Stimulated activated CD8-positive, alpha-beta memory T cell treated with anti-CD3 and anti-CD28 coated beads, Interleukin-15, amount 100 ng/mL, for 1 hour (primary cell): ENCODE results near the gene FOXL3.
"Not testable (repeated sequence)": the region's sequence is repeated elsewhere in the genome, so short reads cannot be mapped to it uniquely, and the experiment has no call there.

Experiments used
- DNase-seq: peaks from one replicate; pipeline ENCODE4 v3.0.0-alpha.2; 2020; ENCODE audit warnings: low read depth

The FOXL3 gene

DNA sequence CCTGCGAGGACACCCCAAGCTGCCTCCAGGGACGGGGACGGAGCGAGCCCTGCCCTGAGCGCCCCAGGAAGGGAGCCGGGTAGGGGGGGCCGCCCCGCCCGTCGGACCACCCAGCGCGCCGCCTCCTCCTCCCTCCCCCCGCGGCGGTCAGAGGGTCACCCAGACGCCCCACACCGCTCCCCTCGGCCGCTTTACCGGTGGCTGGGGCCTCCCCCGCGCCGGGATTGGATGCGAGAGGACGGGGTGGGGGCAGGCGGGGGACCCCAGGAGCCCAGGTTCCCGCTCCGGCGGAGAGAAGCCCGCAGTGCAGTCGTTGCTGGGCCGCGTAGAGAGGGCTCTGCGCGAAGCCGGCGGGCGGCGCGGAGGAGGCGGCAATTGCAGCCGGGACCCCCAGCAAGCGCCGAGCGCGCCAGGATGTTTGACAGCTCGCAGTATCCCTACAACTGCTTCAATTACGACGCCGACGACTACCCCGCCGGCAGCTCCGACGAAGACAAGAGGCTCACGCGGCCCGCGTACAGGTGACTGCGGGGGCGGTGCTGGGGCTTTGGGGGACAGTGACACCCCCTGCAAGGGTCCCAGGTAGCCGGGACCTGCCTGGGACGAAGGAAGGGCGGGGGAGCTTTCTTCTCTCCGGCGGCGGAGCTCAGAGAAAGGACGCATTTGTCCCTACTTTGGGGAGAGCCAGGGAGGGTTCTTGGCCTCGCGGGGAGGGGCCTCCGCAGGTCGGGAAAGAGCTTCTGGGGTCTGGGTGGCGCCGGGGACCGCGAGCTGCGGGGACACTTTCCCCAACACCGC lies at the start of gene FOXL3:
TSS of gene FOXL3 (plus strand) at position 415 of the 798 bp plus-strand sequence. CDS start at position 415, 0 bp downstream.
- no peak for DNase-seq

DNA sequence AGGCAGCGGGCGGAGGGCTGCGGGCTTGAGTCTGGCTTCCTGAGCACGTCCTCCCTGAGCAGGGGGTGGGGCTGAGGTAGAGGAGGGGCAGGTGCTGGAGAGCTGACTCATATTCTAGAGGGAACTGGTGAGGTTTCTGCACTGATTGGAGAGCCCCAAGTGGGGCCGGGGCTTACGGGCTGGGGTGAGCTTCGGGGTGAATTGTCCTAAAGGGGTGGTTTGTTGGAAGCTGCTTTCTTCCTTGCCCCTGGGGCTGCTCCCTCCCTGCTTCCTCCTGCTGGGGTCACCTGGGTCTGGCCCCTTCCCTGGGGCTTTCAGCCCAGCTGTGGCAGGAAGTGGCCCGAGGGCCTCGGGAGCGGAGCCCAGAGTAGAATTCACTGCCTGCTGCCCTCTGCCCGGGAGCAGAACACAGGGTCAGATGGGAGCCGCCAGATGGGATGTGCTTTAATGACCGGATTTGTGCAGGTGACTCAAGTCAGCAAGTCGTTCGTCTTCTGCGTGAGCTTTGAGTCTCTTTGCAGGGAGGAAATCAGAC lies 49.0 kb upstream of the FOXL3 start:
- no peak for DNase-seq

DNA sequence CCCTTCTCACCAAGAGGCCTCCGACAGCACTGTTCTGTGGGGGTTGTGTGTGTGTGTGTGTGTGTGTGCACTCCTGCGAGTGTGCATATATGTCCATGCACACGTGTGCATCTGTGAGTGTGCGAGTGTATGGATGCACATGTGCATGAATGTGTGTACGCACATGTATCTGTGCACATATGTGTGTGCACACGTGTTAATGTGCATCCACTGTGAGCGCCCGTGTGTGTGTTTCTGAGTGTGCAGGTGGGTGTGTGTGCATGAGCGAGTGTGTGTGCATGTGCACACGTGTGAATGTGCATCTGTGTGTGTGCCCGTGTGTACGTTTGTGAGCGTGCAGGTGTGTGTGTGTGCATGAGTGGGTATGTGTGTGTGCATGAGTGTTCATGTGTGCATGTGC lies 48.5 kb upstream of the FOXL3 start:
- no peak for DNase-seq

DNA sequence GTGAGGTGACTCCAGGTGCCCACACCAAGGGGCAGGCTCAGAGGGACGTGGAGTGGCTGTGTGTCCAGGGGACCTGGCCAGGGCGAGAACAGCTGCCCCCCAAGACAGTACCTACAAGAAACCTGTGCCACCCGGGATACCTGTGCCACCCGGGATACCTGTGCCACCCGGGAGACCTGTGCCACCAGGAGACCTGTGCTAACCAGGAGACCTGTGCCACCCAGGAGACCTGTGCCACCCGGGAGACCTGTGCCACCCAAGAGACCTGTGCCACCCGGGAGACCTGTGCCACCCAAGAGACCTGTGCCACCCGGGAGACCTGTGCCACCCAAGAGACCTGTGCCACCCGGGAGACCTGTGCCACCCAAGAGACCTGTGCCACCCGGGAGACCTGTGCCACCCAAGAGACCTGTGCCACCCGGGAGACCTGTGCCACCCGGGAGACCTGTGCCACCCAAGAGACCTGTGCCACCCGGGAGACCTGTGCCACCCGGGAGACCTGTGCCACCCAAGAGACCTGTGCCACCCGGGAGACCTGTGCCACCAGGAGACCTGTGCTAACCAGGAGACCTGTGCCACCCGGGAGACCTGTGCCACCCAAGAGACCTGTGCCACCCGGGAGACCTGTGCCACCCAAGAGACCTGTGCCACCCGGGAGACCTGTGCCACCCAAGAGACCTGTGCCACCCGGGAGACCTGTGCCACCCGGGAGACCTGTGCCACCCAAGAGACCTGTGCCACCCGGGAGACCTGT lies 47.0 kb upstream of the FOXL3 start:
- DNase-seq = not testable (repeated sequence)

- DNase-seq = not testable (repeated sequence)
Measured at GRCh38 chr7:243580-243978, 46.4 kb upstream of the FOXL3 start.

DNA sequence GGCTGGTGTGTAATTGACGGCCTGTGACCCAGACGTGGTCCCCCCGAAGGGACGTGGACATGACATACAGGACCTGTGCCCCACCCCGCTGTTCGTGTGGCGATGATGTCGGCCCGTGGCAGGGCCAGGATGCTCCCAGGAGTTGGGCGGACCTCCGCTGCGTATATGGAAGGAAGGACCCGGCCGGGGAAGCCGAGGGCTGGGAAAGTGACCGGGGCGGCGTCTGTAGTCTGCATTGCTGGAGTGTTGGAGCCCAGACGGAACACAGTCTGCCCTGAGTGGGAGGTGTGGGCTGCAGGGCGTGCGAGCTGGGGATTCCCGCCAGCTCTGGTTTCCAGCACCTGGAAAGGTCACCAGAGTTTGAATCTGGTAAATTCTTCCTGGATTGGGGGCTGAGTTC lies 45.0 kb upstream of the FOXL3 start:
- no peak for DNase-seq

DNA sequence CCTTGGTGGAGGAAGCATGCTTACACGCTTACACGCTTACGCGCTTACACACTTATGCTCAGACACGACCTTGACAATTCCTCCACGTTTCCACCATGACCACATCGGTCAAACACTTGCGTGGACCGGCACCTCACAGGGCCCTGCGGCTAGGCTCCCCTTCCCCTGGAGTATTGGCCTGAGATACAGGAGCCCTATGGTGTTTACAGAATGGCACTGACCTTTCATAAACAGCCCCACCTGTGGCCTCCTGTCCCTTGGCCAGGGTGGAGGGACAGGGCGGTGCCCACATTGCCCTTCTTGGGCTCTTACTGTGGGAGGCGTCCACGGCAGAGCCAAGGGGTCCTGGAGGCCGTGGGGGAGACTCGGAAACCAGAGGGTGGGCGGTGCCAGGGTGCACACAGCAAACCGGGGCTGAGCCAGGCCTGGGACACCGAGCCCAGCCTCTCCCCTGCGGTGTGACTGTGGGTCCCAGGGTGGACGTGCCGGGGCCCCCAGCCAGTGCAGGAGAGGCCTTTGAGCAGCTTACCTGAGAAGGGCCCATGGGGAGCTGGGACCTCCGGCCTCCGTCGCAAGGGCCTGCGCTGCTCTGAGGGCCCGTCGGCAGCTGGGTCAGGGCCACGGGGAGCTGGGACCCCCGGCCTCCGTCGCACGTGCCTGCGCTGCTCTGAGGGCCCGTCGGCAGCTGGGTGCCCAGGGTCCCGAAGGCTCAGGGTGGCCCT lies 44.2 kb upstream of the FOXL3 start:
- DNase-seq = no peak

DNA sequence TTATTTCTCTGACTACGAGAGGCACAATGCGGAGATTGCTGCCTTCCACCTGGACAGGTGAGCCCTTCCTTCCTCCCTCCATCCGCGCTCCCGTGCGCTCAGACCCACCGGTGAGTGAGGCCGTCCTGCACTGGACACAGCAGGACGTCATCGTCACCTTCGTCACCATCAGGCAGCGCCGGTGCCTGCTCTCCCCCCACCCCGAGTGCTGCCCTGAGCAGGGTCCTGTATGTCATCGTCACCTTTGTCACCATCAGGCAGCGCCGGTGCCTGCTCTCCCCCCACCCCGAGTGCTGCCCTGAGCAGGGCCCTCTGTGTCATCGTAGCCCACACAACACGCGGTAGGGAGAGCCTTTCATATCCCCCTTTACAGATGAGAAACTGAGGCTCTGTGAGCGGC lies 43.5 kb upstream of the FOXL3 start:
- DNase-seq = no peak

GRCh38 chr7:247181-247580 lies 42.8 kb upstream of the FOXL3 start:
- DNase-seq = no peak

GRCh38 chr7:247636-248035 lies 42.3 kb upstream of the FOXL3 start:
- no peak for DNase-seq

DNA sequence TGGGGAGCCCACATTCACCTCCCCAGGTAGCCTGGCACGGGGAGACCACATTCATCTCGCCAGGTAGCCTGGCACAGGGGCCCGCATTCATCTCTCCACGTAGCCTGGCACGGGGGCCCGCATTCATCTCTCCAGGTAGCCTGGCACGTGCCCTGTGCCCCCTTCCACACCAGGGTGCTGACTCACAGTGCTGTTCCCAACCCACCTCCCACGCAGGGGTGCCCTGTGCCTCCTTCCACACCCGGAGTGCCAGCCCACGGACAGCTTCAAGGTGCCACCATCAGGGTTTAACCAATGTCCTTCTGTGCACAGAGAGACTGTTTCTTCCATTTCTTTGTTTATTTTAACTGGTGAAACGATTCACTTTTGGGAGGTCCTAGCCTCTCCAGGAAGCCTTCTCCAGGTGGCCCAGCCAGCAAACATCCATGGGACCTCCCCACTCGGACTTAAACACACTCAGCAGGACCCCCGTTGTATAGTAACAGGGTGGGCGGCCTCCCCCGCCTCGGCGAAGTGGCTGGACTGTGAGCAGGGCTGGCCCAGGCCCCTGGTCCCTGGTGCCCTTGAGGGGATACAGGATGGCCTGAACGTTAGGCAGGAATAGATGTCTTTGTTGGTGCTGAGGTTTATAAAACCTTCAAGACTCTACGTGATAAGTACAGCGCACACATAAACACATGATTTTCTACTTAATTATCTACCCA lies 41.1 kb upstream of the FOXL3 start:
- DNase-seq = no peak

GRCh38 chr7:249989-250388 lies 40.0 kb upstream of the FOXL3 start:
- DNase-seq = no peak

- DNase-seq = no peak
Measured at GRCh38 chr7:250523-250922, 39.4 kb upstream of the FOXL3 start.

GRCh38 chr7:251005-251404 lies 39.0 kb upstream of the FOXL3 start:
- DNase-seq = no peak

DNA sequence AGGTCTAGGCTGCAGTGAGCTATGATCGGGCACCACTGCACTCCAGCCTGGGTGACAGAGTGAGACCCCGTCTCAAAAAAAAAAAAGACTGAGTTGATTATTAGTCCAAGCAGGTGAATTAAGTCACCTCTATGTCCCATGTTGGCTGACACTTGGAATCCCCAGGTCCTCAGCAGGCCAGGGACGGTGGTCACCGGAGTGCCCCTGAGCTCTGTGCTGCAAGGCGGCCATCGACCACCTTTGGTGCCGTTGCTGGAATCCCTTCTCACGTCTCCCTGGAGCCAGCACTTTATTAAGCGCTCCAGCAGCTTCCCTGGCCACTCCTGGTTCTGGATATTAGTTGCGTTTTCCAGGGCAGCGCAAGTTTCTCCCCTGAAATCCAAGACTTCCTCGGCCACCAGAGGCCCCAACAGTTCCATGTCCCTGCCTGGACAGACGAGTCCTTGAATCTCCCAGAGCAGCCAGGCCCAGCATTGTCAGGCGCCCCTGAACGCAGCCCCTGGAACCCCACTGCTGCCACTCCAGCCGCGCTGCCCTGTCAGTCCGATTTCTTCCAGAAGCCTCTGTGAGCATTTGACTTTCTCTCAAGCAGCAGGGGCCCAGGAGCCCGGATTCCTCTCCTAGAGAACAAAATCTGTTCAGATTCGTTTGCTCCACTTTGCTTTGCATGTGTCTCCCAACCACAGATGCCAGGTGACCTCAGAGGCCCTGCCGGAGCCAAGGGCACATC lies 38.4 kb upstream of the FOXL3 start:
- no peak for DNase-seq

GRCh38 chr7:252216-252965 lies 37.6 kb upstream of the FOXL3 start:
- DNase-seq = no peak

DNA sequence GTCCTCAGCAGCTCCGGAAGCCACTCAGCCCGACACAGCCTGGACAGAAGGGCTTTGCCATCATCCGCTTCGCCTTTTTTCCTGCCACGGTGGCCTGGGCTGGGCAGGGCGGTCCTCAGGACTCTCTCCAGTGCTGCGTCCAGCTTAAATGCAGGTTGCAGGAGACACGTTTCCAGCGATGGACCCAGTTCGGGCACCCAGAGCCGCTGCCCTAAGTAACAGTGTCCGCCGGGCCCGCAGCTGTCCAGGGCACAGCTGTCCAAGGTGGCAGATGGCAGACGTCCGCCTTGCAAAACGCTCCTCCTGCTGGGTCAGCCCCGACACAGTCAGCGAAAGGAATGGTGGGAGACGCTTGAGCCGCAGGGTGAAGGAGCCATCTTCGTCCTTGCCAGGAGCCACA lies 37.0 kb upstream of the FOXL3 start:
- DNase-seq = no peak

DNA sequence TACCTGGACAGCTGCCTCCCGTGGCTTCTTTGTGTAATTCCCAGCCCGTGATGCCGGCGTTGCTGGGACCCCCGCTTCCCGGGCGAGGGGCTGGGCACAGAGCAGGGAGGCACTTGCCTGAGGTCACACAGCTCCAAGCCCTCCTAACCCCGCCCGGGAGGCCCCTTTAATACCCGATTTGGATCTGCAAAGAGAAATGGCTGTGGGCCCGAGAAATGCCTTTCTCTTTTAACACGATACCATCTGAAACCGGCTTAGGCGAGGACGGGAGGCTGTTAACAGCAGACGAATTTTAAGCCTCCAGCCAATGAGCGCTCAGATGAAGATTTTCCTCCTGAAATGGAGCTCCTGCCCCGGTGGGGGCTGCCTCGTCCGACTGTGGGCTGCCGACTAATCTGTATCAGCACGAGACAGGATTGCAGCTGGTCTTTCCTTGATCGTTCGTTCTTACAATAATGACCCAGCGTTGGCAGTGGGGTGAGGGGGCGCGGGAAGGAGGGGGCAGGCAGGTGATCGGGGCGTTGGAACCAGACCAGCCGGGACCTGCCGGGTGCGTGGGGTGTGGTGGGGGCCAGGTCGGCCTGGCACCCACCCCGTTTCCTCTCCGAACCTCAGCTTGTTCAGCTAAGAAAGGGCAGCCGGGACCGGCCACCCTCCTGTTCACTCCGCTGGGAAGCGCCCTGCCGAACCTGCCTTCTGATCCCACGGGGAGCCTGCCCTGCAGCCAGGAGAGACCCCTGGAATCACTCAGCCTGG lies 36.2 kb upstream of the FOXL3 start:
- DNase-seq = no peak

DNA sequence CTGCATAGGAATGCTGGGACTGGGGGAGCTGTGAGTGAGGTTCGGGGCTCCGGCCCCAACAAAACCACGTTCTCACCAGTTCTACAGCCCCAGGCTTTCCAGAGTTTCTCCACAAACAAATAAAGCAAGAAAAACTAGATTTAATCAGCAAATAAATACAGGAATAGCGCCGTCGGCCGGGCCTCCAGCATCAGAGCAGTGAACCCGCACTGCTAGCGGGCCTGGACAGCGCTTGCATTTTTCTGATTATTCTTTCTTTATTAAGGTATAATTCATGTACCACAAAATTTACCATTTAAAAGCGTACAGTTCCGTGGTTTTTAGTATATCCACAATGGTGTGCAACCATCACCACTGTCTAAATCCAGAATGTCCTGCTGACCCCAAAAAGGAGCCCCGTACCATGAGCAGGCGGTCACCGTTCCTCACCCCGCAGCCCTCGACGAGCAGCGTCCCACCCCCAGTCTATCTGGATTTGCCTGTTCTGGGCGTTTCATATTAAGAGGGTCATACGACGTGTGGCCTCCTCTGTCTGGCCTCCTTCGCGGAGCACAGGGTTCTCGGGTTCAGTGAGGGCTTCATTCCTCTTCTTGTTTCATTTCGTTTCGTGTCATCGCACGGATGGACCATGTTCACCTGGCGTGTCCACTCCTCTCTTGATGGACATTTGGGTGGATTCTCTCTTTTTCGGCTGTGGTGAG lies 35.5 kb upstream of the FOXL3 start:
- no peak for DNase-seq
